ENCODE measurements around the gene LMAN2L.

The LMAN2L gene

GRCh38 chr2:96702098-96702785 lies 37.6 kb downstream of the LMAN2L start:
- no peak for DNase-seq

- DNase-seq: no peak
These were observed 38.2 kb downstream of the LMAN2L start for GRCh38 chr2:96701636-96702035.

GRCh38 chr2:96700086-96700485 lies 39.8 kb downstream of the LMAN2L start:
- DNase-seq: no peak

- DNase-seq: no peak
These were observed 40.2 kb downstream of the LMAN2L start for GRCh38 chr2:96699621-96700020.

- no peak for DNase-seq
These were observed 40.8 kb downstream of the LMAN2L start for GRCh38 chr2:96699021-96699420.

GRCh38 chr2:96698221-96698861 lies 41.5 kb downstream of the LMAN2L start:
- no peak for DNase-seq

GRCh38 chr2:96697476-96697875 lies 42.4 kb downstream of the LMAN2L start:
- no peak for DNase-seq

GRCh38 chr2:96695602-96696001 lies 44.3 kb downstream of the LMAN2L start:
- DNase-seq: no peak

GRCh38 chr2:96694816-96695455 lies 44.9 kb downstream of the LMAN2L start:
- DNase-seq: no peak

GRCh38 chr2:96694279-96694678 lies 45.6 kb downstream of the LMAN2L start:
- DNase-seq: no peak

GRCh38 chr2:96693286-96694200 lies 46.3 kb downstream of the LMAN2L start:
- DNase-seq: no peak

GRCh38 chr2:96692094-96692971 lies 47.5 kb downstream of the LMAN2L start:
- DNase-seq: no peak

- no peak for DNase-seq
These were observed 48.7 kb downstream of the LMAN2L start for GRCh38 chr2:96691022-96691612.

- no peak for DNase-seq
These were observed 49.4 kb downstream of the LMAN2L start for GRCh38 chr2:96690306-96691021.

- no peak for DNase-seq
These were observed 50.4 kb downstream of the LMAN2L start for GRCh38 chr2:96689431-96689991.

GRCh38 chr2:96688649-96689430 lies 51.0 kb downstream of the LMAN2L start:
- no peak for DNase-seq

GRCh38 chr2:96687711-96688640 lies 51.9 kb downstream of the LMAN2L start:
- no peak for DNase-seq

GRCh38 chr2:96687266-96687665 lies 52.6 kb downstream of the LMAN2L start:
- no peak for DNase-seq
